GM19467 (cell line): ENCODE measurements around the gene SMIM28.

Experiments used
- ATAC-seq: cut with Tn5 transposase; IDR thresholded peaks from one replicate; pipeline ENCODE4 v1.9.1; 2021; ENCODE audit warnings: mild to moderate bottlenecking, moderate library complexity; ENCODE audit not compliant: unreplicated experiment

Gene SMIM28

DNA sequence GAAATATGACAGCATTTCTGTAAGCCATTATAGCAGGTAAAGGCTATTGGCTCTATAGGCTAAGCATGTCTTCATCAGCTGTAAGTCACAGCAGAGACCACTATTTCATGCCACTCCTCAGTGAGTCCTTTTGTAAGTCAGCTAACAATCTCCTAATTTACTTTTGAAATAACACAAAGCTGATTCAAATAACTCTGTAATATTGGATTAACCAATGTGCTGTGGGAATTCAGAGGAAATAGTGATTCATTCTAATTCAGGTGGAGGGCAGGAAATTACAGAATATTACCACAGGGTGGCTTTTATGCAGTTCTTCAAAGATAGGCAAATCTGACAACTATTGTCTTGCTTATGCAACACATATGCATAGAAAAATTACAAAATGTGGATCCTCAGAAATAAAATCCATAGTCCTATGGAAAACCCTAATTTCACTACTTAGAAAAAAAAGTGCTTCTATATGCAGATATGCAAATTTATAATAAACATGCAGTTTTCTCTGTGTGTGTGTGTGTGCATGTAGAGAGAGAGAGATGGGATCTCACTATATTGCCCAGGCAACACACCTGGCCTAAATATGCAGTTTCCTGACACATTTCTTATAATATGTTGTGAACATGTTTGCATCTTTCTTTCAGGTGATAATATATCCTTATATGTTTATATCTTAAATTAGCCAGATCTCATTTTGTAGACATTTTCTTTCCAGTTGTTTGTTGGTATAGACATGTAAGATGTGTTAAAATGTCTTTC is 4.8 kb upstream of the SMIM28 start:
- no peak for ATAC-seq

DNA sequence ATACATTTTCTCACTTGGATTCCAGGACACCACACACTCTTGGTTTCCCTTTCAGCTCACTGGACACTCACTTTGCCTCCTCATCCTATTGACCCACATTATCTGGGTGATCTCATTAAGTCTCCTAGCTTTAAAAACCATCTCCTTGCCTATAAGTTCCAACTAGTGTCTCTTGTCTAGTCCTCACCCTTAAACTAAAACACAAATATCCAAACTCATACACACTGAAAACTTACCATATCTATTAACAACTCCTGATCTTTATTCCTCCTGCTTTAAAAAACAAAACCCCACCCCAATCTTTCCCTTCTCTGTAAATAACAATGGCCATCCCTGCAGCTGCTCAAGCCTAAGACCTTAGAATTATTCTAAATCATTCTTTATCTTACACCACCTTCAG is 3.5 kb upstream of the SMIM28 start:
- ATAC-seq: no peak

DNA sequence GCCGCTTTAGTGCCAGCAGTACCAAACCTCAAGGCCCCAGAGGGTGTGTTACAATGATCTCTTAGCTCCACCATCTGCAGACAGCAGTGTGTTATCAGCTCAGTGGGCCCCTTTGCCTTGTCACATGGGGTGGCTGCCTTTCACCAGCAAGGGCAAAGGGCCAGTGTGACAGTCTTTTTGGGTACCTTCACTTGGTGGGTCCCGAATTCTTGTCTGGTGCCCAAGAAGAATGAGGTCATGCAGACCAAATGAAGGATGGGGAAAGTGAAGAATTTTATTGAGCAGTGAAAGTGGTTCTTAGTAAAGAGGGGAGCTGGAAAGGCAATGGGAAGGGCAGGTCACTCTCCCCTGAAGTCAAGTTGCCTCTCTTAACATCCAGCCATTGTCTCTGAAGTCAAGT is 2.9 kb upstream of the SMIM28 start:
- ATAC-seq: no peak

DNA sequence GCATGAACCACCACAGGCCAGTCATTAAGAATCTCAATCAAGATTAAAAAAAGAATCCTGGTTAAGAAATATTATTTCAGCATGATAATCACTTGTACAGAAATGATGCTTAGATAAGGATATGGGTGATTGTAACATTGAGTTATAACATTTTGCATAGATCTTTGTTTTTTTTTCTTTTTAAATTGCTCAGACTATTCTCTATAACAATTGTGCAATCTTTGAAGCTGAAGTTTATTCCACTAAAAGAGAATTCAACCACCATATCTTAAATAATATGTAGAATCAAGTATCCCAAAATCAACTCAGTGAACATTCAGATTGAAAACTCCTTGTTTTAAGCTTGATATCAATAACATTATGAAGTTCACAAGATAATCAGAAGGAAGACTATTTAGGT is 663 bp upstream of the SMIM28 start:
- ATAC-seq: no peak

DNA sequence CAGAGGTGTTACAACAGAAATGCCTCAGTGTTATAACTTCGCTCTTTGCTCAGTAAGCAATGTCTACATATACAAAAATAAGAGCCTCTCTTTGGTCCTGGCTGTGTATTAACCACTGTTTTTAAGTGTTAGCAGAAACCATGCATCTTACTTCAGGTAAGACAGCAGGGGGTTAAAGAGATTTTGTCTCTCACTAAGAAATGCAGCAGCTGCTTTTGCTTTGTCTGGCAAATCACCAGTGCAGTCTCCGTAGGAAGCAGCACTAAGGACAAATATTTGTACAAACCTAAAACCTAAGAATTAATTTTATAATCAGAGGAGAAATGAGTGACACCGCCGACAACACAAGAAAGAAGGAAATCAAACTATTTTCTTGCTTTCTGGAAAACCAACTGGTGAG is 758 bp downstream of the SMIM28 start:
- ATAC-seq: no peak

DNA sequence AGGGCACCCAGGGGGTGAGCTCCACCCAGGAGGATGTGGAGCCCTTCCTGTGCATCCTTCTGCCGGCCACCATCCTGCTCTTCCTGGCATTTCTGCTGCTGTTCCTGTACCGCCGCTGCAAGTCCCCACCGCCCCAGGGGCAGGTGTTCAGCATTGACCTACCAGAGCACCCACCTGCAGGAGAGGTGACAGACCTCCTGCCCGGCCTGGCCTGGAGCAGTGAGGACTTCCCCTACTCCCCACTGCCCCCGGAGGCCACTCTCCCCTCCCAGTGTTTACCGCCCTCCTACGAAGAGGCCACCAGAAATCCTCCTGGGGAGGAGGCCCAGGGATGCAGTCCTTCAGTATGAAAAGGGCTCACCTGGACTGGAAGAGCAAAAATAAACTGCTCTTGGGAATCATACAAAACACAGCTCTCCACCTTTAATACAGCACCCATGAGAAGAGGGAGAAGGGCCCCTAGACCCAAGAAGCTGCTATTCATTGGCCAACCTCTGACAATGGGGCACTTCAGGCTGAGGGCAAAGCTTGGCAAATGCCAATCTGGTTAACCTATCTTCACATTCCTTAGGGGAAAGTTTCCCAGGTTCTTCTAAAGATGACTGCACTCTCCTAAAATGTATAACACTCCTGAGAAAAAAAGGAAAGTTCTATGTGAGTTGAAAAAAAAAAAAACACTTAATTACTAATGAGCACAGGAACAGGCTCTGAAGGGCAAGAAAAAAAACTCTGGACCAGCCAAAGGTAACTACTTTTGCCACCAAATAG is 5.0 kb downstream of the SMIM28 start:
- no peak for ATAC-seq

DNA sequence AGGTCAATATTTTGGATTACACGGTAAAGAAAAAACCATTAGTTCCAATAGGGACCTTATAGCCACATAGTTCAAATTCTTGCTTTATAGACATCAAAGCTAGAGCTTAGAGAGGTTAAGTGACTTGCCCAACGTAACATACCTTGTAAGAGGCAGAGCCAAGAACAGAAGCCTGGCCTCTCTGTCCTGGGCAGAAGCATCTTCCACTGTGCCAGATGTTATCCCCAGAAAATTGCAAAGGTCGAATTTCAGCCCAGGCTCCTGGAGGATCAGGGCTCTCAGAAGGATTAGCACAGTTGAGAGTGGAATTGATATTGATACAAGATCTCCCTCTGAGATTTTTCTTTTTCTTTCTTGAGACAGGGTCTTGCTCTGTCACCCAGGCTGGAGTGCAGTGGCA is 6.1 kb downstream of the SMIM28 start:
- no peak for ATAC-seq

DNA sequence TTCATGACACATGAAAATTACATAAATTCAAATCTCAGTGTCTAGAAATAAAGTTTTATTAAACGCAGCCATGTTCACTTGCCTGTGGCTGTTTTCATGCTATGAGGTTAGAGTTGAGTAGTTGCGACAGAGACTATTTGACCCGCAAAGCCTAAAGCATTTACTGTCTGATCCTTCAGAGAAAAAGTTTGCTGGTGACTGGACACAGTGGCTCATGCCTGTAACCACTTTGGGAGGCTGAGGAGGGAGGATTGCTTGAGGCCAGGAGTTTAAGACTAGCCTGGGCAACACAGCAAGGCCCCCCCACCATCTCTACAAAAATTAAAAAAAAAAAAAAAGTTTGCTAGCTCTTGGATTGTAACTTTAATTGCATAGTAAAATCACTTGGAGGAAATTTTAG is 9.2 kb downstream of the SMIM28 start:
- no peak for ATAC-seq

DNA sequence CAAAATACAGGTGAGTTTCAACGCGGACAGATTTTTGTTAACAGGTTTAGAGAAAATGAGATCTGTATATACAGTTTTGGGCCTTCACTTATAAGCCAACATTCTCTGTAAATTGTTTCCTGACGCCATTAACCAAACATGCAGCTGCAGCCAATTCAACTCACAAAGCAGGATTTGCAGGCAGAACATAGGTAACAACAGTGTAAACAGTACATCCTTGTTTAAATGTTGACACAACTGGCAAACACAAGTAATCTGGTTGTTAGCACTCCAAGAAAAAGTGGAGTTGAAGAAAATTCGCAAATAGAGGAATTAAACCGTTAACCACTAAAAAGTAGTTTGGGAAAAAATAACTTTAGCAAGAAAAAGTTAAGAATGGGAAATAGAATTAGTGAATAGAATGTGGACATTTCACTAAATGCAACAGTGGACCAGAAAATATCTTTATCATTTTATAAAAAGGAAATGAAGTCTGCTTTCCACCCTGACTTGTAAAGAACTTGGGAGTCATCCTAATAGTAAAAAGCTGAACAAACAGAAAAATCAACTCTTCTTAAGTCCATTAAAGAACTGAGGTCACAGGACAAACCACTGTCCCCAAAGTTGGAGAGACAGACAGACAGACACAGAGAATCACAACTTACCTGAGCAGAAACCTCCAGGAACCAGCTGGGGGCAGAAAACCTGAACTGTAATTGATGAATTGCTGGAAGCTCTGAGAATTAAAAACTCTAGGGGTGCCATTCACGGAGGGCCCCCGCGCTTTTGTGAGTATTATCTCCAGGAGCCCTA is 10.1 kb downstream of the SMIM28 start:
- ATAC-seq: no peak

DNA sequence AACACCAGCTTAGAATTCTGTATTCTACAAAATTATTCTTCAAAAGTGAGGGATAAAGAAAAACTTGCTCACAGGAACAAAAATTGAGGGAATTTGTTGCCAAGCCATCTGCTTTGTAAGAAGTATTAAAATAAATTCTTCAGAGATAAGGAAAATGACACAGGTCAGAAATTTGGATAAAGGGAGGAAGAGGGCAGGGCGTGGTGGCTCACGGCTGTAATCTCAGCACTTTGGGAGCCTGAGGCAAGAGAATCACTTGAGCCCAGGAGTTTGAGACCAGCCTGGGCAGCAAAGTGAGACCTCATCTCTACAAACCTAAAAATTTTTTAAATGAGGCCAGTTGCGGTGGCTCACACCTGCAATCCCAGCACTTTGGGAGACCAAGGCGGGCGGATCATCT is 11.8 kb downstream of the SMIM28 start:
- ATAC-seq: no peak

DNA sequence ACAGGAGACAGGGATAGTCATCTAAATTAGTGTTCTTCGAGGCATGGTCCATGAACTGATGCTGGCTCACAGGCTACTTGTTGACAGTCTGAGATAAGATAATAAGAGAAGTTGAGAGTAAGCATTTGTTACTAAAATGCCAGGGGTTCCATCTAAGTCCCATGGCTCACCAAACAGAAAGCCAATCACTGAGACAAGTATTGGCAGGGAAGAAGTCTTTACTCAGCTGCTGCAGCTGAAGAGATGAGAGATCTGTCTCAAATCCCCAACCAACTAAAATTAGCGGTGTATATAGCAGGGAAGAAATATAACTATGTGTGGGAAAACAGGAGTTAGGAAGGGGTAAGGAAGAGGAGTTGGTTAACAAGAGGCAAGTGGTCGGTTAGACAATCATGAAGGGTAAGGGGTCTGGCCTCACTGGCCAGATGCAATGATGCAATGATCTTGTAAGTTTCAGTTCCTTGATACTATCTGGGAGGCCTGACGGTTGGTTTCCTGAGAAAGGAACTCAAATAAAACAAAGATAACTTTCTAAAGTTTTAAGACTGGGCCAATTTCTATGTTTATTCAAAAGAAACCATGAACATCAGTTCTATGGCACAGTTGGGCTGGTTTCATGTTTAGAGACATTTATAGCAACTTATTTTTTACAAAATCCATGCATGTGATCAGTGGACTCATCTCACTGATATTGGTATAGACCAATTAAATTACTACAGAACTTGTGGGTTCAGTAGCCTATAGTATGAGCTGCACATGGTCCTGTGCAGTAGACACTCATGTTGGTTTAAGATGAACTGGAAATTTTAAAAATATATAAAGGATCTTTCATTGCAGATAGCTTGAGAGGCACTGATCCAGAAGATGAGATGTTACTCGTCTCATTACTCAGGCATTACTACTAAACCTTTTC is 16.4 kb downstream of the SMIM28 start:
- no peak for ATAC-seq

DNA sequence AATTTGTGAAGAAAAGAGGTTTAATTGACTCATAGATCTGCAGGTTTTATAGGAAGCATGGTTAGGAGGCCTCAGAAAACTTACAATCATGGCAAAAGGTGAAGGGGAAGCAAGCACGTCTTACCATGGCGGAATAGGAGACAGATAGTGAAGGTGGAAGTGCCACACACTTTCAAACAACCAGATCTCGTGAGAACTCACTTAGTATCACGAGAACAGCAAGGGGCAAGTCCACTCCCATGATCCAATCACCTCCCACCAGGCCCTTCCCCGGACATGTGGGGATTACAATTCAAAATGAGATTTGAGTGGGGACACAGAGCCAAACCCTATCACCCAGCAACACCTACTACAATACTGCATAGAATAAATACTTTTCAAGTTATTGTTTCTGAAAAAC is 19.0 kb downstream of the SMIM28 start:
- no peak for ATAC-seq

DNA sequence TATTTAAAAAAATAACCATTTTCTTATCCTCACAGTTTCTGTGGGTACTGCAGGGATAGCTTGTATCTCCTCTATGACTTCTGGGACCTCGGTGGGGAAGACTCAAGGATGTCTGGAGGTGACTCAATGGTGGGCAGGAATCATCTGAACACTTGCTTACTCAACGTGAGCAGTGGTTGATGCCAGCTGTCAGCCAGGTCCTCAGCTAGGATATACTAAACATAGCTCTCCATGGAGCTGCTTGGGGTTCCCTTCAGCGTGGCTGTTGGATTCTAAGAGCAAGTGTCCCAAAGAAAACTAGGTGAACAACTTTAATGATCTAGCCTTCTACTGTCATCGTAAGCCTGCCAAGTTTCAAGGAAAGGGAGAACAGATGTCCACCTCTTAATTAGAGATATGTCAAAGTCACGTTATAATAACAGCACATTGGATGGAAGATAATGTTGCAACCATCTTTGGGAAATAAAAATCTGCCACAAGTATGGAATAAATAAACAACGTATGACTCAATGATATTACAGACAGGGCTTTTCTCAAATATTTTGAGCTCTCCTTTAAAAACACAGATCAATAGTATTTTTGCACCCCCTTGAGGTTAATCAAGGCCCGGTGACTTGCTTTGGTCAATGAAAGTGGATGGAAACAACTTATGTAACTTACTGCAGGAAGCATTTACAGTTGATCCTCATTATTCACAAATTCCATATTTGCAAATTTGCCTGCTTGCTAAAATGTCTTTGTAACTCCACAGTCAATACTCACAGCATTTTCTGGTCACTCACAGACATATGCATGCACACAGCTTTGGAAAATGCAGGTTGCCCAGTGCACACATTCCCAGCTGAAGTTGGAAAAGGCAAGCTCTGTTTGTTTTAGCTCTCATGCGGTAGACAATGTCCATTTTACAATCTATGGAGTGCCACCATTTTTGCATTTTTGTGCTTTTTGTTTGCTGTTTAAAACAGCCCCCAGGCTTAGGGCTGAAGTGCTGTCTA is 19.7 kb downstream of the SMIM28 start:
- ATAC-seq: no peak

DNA sequence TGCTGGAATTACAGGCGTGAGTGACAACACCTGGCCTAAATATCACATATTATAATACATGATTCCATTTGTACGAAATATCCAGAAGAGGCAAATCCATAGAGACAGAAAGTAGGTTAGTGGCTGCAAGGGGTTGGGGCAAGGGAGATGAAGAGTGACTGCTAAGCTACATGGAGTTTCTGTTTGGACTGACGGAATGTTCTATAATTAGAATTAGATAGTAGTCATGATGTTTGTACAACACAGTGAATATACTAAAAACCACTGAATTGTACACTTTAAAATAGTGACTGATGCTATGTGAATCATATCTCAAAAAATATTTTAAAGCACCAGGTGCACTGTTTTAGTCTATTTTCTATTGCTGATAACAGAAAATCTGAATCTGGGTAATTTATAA is 22.6 kb downstream of the SMIM28 start:
- ATAC-seq: no peak

DNA sequence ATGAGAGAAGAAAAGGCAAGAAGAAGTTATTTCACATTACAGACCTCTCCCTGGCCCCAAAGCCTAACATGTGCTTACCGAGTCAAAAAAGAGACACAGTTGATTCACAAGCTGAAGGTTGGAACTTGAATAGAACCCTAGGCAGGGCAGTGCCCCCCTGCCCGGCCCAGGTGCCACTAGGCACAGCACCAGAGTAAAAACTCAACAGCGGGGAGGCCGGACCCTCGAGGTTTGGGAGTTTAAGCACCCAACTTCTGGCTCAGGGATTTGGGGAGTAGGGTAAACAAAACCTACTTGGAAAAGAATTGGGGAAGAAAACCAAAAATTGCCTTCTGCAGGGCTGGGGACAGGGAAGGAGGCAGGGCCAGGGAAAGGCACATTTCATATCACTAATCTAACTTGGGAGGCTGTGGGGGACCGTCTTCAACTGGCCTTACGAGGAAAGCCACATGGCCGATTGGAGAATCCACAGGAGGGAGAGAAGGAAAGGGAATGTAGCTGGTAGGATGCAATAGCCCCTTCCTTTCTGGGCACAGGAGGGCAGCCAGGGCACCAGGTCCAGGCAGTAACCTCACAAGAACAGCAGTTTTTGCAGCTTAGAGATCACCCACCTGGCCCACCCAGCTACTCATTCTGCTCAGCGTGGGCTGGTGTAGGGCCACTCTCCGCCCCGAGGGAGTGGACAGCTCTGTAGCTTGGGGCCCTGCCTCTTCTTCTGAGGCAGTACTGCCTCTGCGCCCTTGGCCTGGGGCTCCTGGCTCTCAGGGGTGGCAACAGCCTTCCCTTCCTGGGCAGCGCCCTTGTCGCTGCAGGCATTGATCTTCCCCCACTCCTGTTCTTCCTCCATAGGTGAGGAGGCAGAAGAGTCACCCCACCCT is 24.5 kb downstream of the SMIM28 start:
- no peak for ATAC-seq

DNA sequence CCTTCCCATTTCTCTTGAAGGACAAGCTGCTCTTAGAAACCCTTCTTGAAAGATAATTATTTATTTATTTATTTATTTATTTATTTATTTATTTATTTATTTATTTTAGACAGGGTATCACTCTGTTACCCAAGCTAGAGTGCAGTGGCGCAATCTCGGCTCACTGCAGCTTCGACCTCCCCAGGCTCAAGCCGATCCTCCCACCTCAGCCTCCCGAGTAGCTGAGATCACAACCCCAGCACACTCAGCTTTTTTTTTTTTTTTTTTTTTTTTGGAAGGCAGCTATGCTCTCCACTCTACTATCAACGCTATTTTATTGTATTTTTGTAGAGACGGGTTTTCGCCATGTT is 25.1 kb downstream of the SMIM28 start:
- ATAC-seq: no peak

DNA sequence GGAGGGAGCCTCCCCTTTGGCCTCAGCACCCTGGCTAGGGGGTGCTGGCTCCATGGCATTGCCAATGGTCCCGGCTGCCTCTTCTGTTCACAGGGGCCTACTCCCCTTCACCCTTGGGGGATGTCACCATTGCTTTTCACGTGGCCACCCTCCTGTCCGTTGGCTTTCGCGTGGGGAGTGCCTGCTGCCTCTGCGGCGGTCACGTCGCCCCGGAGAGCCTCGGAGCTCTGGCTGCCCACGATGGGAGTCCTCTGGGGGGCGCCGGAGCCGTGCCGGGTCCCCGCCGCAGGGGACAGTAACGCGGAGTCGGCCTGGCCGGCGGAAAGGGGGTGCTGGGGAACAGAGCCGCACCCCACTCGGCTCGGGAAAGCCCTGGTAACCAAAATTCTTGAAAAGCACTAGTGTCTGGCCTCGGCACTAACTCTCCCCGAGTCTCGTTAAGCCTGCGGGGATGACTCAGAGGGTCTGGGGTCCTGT is 25.7 kb downstream of the SMIM28 start:
- peak; percentile 2 for ATAC-seq
